Spleen (tissue), 7 donors: Measurements from ENCODE around the gene LYPD3.

Experiments used
- POLR2A ChIP-seq, 3 donors: fragments of 450-650 bp; IDR thresholded peaks; one replicate each; pipeline ENCODE4 v1.5.1; 2017; ENCODE audit warnings: antibody characterized with exemption in 3 of 3, mild to moderate bottlenecking in 1 of 3
- POLR2AphosphoS5 ChIP-seq, 3 donors: sonication (generic); formaldehyde crosslinking; IDR thresholded peaks; one replicate each; pipeline ENCODE4 v1.5.1; 2017; ENCODE audit warnings: antibody characterized with exemption in 3 of 3
- TF ChIP-seq, protein P1 (sequence below), 11 experiments: fragments of 200-600 bp in 7 of 11; fragments of 450-650 bp in 4 of 11; sonication (generic) in 4 of 11; IDR thresholded peaks in 8 of 11; conservative IDR thresholded peaks in 3 of 11; 1 replicate in 7 of 11; 2 replicates in 4 of 11; pipeline versions ENCODE4 v1.4.0 to v1.8.0; 2016 to 2021; ENCODE audit warnings: antibody characterized with exemption in 11 of 11, inconsistent platforms in 4 of 11, mild to moderate bottlenecking in 1 of 11
- donor health status: DM: no; HTN: no; CAD: no; lungs with moderate emphysema.
- donor health status: DM: no; HTN: no; CAD: no.
- donor health status: DM: no; HTN: no; CAD: no.

DNA sequence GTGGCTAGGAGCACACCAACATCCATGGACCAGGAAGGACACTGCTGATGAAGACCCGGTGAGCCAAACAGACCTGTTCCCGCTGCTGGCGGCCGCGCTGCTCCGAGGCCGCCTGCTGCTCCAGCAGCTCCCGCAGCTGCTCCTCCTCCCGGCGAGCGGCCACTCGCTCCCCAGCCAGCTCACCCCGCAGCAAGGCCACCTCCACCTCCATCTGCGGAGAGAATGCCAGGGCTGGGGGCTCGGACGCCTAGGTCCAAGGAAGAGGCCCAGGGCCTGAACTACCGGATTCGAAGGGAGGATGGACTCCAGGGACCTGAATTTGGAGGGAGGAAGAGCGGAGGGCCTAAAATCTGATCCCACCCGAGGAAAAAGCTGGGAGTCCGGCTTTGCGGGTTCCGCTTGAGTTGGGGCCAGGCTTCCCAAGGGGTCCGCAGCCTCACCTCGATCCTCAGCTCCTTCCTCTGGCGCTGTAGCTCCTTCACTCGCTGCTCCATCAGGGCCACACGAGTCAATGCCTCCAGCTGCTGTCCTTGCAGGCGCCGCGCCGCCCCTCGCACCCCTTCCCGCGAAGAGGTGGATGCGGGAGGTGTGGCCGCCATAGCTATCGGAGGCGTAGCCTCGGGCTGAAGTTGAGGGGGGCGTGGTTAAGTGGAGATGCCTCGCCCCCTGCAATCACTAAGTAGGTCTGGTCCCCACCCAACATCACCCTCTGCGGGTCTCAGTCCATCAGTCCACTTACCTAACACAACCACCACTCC lies 36.4 kb upstream of the LYPD3 start:
- TF ChIP-seq, protein P1, sequence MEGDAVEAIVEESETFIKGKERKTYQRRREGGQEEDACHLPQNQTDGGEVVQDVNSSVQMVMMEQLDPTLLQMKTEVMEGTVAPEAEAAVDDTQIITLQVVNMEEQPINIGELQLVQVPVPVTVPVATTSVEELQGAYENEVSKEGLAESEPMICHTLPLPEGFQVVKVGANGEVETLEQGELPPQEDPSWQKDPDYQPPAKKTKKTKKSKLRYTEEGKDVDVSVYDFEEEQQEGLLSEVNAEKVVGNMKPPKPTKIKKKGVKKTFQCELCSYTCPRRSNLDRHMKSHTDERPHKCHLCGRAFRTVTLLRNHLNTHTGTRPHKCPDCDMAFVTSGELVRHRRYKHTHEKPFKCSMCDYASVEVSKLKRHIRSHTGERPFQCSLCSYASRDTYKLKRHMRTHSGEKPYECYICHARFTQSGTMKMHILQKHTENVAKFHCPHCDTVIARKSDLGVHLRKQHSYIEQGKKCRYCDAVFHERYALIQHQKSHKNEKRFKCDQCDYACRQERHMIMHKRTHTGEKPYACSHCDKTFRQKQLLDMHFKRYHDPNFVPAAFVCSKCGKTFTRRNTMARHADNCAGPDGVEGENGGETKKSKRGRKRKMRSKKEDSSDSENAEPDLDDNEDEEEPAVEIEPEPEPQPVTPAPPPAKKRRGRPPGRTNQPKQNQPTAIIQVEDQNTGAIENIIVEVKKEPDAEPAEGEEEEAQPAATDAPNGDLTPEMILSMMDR (IDR thresholded peaks at IDR 0.05 in 8 of 11, conservative IDR thresholded peaks at IDR 0.05 in 3 of 11): no peak
- TF ChIP-seq POLR2A (IDR thresholded peaks at IDR 0.05) (no peak), POLR2AphosphoS5 (IDR thresholded peaks at IDR 0.05) (peak in 2 of 3 donors; percentile 9 to 22)
